Regular cardiac myocyte (primary cell): ENCODE results near the gene CBR3. TPM values are rescaled to one million over a fixed set of nuclear protein-coding genes. Genes with fewer than 3 reads are reported as not detected.

Experiments
- total RNA-seq: library from RNA; depleted of rRNA; stranded (reverse); fragments of >200 nt; gene quantifications from 2 replicates; pipeline ENCODE4 v1.2.3, GENCODE V29; 2014

Gene CBR3
- 15.9 and 20.0 TPM in 2 replicates for total RNA-seq

DNA sequence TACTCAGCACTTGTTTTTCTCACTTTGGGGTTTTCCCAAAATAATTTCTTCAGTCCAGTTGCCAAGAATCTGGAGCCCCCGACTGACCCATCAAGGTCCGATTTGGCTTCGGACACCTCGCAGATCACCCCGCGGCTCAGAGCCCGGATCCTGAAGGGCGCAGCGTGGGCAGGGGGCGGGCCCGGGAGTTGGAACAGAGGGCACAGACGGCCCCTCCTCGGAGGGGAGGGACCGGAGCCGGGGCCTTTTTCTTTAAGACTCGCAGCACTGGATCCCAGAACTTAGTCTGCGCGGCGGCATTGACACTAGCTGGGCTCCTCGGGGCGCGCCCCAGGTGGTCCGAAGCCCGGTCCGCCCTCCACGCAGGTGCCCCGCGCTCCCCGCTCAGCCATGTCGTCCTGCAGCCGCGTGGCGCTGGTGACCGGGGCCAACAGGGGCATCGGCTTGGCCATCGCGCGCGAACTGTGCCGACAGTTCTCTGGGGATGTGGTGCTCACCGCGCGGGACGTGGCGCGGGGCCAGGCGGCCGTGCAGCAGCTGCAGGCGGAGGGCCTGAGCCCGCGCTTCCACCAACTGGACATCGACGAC, at the start of gene CBR3:
Gene CBR3, plus strand, starts transcription at position 277 of the 588 bp plus-strand sequence. Its CDS starts 114 bp downstream, at position 391.

DNA sequence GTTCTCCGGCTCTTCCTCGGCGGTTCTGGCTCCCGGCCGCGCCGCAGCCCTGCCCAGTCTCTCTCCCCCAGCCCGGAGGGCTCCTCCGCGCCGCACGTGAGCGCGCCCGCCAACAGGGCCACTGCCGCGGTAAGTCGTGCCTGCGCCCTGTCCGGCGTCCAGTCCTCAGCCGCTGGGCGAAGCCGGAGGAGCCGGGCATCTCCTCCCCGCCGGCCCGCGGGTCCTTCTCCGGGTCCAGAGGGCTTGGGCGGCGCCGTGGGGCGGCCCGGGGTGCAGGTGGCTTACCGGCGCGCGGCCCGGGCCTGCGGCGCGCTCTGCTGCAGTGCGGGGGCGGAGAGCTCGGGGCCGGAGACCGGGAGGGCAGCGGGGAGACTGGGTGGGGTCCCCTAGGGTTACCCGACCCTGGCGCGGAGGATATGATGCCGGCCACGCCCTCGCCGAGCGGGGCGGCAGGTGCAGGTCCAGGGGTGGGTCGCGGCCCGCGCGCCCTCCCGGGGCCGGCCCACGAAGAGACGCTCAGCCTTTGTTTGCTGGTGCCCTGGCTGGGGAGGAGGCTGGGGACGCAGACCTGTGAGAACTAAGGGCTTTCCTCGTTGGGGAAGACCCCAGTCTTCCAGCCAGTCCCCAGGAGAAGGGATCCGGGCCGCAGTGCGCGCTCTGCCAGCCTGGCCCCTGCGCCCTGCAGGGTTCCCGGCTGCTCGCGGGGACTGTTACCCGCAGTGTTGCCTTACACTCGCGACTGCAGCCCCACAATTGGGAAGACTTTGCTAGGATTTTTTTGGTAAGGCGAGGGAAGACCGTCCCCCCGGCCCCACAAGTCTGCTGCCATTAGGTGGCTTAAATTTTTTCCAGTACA, 22.2 kb downstream of the CBR3 start, which contains the start of gene DOP1B:
Gene DOP1B, plus strand, starts transcription at position 10 of the 856 bp plus-strand sequence. CDS start 7,910 bp downstream, outside the sequence.

Other genes starting within 250 kb of the CBR3 start
- gene SETD4, start 74.6 kb upstream of the CBR3 start, total RNA-seq: 10.0 and 12.1 TPM in 2 replicates
- 104 and 105 TPM in 2 replicates for gene CBR1, start 65.1 kb upstream of the CBR3 start, total RNA-seq
- 8.6 and 9.9 TPM in 2 replicates for gene DOP1B, start 21.7 kb downstream of the CBR3 start, total RNA-seq
- gene MORC3, start 185.1 kb downstream of the CBR3 start, total RNA-seq: 24.3 and 41.4 TPM in 2 replicates